ENCODE results near the gene SPATA9. TPM values are rescaled to one million over a fixed set of nuclear protein-coding genes. Genes with fewer than 3 reads are reported as not detected.
A peak's percentile ranks its signal among the peaks of the same experiment; 100 is the strongest.
"Not testable (repeated sequence)": the region's sequence is repeated elsewhere in the genome, so short reads cannot be mapped to it uniquely, and the experiment has no call there.

The SPATA9 gene
- total RNA-seq, 1 experiment from 2014 or later = 0.15 TPM

DNA sequence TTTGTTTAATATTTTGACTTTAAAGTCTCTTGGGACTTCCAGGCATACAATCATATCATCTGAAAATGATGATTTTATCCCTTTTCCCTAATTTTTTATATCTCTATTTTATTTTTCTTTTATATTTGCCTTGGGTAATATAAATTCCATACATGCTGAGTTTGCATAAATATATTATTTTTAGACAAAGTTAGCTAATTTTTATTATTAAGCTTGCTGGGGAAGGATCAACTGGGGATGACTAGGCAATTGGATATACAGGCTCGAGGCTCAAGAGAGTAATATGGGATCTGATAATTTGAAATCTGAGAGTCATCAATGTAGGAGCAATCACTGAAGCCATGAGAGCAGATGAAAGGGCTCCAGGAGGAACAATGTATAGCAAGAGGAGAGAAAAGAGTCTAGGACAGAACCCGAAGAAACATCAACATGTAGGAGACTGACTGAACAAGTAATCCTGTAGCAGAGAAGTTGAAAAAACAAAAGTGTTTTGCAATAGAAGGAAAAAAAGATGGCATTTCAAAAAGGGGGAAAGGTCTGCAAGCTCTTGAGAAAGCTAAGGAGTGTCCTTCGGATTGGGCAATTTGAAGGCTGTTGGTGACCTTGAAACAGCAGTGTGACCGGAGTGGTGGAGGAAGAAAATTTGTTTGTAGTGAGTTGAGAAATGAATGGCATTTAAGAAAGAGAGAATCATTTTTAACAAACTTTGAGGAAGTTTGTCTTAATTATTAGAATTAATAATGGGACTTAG, 31.3 kb upstream of the SPATA9 start:
- intact Hi-C loops (cut with micrococcal nuclease; ENCODE audit: unreplicated experiment) (no loop called here), in situ Hi-C loops (cut with HindIII; ENCODE audit: low pct_unique_long_range_greater_than_20kb, low sequenced_read_pairs) (no loop called here)
- ChIA-PET POLR2A (no interaction called here), CTCF (no interaction called here)
- DNase-seq (ENCODE audit: low read depth, low spot score) = no peak
- Histone ChIP-seq H3K4me1 (ENCODE audit: control insufficient read depth, insufficient read depth, low read length) (peaks cover 6% of the 10 kb centered on the region), H3K27ac (ENCODE audit: low read length) (peak overlapping the region; percentile 65; the same call in 1 of the 2 replicates), H3K36me3 (ENCODE audit: control insufficient read depth, insufficient read depth, low read length) (no peaks in the 10 kb centered on the region), H3K27me3 (ENCODE audit: control insufficient read depth, insufficient read depth, low read length) (no peaks in the 10 kb centered on the region), H3K9me3 (ENCODE audit: control insufficient read depth, insufficient read depth, low read depth, low read length) (no peaks in the 10 kb centered on the region; the same call in 1 of the 2 replicates), H3K4me3 (ENCODE audit: low read depth in 2 of 2, low read length in 2 of 2) (no peak overlapping the region)
- no peak for ATAC-seq
- no TSS peak for BruUV-seq (replicated peaks)
- TF ChIP-seq, protein P1, sequence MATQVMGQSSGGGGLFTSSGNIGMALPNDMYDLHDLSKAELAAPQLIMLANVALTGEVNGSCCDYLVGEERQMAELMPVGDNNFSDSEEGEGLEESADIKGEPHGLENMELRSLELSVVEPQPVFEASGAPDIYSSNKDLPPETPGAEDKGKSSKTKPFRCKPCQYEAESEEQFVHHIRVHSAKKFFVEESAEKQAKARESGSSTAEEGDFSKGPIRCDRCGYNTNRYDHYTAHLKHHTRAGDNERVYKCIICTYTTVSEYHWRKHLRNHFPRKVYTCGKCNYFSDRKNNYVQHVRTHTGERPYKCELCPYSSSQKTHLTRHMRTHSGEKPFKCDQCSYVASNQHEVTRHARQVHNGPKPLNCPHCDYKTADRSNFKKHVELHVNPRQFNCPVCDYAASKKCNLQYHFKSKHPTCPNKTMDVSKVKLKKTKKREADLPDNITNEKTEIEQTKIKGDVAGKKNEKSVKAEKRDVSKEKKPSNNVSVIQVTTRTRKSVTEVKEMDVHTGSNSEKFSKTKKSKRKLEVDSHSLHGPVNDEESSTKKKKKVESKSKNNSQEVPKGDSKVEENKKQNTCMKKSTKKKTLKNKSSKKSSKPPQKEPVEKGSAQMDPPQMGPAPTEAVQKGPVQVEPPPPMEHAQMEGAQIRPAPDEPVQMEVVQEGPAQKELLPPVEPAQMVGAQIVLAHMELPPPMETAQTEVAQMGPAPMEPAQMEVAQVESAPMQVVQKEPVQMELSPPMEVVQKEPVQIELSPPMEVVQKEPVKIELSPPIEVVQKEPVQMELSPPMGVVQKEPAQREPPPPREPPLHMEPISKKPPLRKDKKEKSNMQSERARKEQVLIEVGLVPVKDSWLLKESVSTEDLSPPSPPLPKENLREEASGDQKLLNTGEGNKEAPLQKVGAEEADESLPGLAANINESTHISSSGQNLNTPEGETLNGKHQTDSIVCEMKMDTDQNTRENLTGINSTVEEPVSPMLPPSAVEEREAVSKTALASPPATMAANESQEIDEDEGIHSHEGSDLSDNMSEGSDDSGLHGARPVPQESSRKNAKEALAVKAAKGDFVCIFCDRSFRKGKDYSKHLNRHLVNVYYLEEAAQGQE (IDR thresholded peaks at IDR 0.05; ENCODE audit: insufficient read depth in 1 of 2, low read depth in 2 of 2, low read length in 1 of 2) = no peak
- no peak for TF ChIP-seq SIN3A (IDR thresholded peaks at IDR 0.05; ENCODE audit: borderline replicate concordance, insufficient read depth, low read depth, low read length)
- no peak for TF ChIP-seq POLR2AphosphoS5 (IDR thresholded peaks at IDR 0.05; ENCODE audit: low read depth, low read length)
- TF ChIP-seq TCF7L2 (IDR thresholded peaks at IDR 0.05; ENCODE audit: low read depth, low read length) = no peak
- TF ChIP-seq, protein P2, sequence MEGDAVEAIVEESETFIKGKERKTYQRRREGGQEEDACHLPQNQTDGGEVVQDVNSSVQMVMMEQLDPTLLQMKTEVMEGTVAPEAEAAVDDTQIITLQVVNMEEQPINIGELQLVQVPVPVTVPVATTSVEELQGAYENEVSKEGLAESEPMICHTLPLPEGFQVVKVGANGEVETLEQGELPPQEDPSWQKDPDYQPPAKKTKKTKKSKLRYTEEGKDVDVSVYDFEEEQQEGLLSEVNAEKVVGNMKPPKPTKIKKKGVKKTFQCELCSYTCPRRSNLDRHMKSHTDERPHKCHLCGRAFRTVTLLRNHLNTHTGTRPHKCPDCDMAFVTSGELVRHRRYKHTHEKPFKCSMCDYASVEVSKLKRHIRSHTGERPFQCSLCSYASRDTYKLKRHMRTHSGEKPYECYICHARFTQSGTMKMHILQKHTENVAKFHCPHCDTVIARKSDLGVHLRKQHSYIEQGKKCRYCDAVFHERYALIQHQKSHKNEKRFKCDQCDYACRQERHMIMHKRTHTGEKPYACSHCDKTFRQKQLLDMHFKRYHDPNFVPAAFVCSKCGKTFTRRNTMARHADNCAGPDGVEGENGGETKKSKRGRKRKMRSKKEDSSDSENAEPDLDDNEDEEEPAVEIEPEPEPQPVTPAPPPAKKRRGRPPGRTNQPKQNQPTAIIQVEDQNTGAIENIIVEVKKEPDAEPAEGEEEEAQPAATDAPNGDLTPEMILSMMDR (IDR thresholded peaks at IDR 0.05) = no peak

DNA sequence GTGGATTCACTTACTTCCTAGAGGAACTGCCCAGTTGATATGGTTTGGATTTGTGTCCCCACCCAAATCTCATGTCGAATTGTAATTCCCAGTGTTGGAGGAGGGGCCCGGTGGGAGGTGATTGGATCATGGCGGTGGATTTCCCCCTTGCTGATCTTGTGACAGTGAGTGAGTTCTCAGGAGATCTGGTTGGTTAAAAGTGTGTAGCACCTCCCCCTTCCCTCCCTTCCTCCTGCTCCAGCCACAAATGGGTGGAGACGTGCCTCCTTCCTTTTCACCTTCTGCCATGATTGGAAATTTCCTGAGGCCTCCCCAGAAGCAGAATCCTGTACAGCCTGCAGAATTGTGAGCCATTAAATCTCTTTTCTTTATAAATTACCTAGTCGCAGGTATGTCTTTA, 30.5 kb upstream of the SPATA9 start:
- H3K36me3 ChIP-seq (ENCODE audit: control insufficient read depth, insufficient read depth, low read length); CTCF ChIA-PET; intact Hi-C loops (cut with micrococcal nuclease; ENCODE audit: unreplicated experiment); in situ Hi-C loops (cut with HindIII; ENCODE audit: low pct_unique_long_range_greater_than_20kb, low sequenced_read_pairs); H3K27me3 ChIP-seq (ENCODE audit: control insufficient read depth, insufficient read depth, low read length); POLR2A ChIA-PET; BruUV-seq (replicated peaks); H3K9me3 ChIP-seq (ENCODE audit: control insufficient read depth, insufficient read depth, low read depth, low read length); H3K4me3 ChIP-seq (ENCODE audit: low read depth in 2 of 2, low read length in 2 of 2); ATAC-seq; DNase-seq (ENCODE audit: low read depth, low spot score); H3K4me1 ChIP-seq (ENCODE audit: control insufficient read depth, insufficient read depth, low read length): not testable (repeated sequence)
- H3K27ac ChIP-seq (ENCODE audit: low read length) = peak overlapping the region; percentile 61

DNA sequence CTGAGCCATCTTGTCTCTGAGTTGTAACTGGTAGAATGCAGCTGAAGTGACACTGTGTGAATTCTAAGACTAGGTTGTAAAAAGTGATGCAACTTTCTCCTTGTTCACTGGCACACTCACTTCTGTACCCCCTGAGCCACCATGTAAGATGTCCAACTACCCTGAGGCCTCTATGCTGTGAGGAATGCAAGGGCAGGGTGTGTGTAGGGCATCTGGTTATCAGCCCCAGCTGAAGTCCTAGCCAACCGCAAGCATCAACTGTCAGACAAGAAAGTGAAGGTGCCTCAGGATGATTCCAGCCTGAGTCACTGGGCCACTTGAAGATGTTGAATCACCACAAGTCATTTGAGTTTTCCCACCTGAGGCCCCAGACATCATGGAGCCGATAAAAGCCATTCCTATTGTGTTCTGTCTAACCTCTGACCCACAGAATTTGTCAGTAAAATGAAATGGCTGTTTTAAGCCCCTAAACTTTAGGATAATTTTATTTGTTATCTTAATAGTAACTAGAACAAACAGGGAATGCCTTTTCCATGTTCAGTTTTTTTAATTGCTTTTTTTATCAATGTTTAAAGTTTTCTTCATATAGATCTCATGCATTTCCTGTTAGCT, 29.7 kb upstream of the SPATA9 start:
- peak; percentile 59; the same call in 1 of the 2 replicates for TF ChIP-seq POLR2AphosphoS5 (IDR thresholded peaks at IDR 0.05; ENCODE audit: low read depth, low read length)
- TF ChIP-seq, protein P2 (IDR thresholded peaks at IDR 0.05) = no peak
- no peak overlapping the region for H3K4me3 ChIP-seq (ENCODE audit: low read depth in 2 of 2, low read length in 2 of 2)
- BruUV-seq (replicated peaks) = no TSS peak
- H3K27ac ChIP-seq (ENCODE audit: low read length) = peak overlapping the region; percentile 61
- H3K27me3 ChIP-seq (ENCODE audit: control insufficient read depth, insufficient read depth, low read length) = no peaks in the 10 kb centered on the region
- in situ Hi-C loops (cut with HindIII; ENCODE audit: low pct_unique_long_range_greater_than_20kb, low sequenced_read_pairs) (no loop called here), intact Hi-C loops (cut with micrococcal nuclease; ENCODE audit: unreplicated experiment) (no loop called here)
- H3K36me3 ChIP-seq (ENCODE audit: control insufficient read depth, insufficient read depth, low read length) = no peaks in the 10 kb centered on the region
- ChIA-PET POLR2A (no interaction called here), CTCF (no interaction called here)
- ATAC-seq (peak; percentile 98), DNase-seq (ENCODE audit: low read depth, low spot score) (peak; percentile 75)
- peaks cover 6% of the 10 kb centered on the region for H3K4me1 ChIP-seq (ENCODE audit: control insufficient read depth, insufficient read depth, low read length)
- H3K9me3 ChIP-seq (ENCODE audit: control insufficient read depth, insufficient read depth, low read depth, low read length) = no peaks in the 10 kb centered on the region; the same call in 1 of the 2 replicates
